GDM1 (cell line): ENCODE measurements around the gene MYOM3.

Experiments
- DNase-seq: peaks from one replicate; lab custom pipeline; 2025; lab: John Stamatoyannopoulos, UW

MYOM3 gene

GRCh38 chr1:24096009-24096738 is 15.8 kb downstream of the MYOM3 start:
- no peak for DNase-seq

DNA sequence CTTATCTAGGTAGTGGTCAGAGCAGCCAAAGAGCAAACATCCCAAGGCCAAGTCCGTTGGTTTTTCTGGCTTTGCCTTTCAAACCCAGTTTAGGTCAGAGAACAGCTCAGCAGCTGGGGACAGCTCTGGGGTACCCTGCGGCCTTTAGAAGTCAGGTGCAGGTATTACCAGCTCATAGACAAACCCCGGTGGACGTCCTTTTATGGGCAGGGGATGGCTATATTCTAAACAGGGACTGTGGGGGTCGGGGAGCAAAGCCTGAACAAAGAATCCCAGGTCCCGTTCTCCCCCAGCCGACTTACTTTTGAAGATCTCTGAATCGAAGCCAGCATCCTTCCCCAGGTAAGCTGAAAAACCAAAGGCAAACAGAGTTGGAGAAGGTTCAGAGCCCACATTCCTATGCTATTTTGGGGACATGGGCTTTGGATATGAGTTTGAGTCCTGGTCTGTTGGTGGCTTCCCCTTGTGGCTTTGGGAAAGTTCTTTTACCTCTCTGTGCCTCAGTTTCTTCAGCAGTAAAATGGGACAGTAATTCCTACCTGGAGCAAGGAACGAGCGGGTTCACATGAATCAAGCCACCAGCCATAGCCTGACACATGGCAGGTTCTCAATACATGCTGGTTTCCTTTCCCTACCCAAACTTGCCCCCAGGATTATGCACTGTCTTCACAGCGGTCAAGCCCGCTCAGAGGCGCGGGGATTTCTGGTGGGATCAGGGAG is 16.6 kb downstream of the MYOM3 start:
- DNase-seq = no peak

DNA sequence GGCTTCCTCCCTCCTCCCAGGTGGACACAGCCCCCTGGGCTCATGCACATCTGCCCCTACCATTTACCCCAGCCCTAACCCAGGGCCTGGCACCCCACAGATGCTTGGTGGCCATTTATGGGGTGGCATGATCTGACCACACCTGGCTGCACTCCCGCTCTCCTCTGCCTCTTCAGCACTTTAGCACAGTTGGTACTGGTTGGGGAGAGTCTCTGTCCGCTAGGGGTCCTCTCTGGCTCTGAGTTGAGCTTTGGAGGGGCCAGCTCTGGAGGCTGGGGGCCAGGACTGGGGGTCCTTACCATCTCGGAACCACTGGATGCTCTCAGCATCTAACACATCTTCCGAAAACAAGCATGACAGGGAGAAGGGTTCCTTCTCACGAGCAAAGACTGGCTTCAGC is 17.4 kb downstream of the MYOM3 start:
- DNase-seq = no peak

GRCh38 chr1:24093732-24094131 is 18.2 kb downstream of the MYOM3 start:
- DNase-seq = no peak

DNA sequence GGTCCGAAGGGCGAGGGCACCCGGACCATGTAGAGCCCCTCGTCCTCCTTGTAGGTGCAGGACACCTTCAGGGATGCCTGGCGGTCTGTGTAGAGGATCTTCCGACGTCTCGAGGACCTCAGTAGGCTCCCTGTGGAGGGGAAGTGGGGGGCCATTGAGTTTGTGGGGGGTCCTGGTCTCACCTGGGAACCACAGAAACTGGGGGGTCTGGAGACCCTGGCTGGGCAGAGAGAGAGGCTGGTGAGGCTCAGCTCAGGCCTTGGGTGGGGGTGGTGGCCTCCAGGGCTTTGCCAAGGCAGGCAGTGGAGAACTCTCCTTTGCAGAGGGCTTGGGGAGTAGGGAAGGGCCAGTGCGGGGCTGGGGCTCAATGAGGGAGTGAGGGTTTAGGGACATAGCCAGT is 19.0 kb downstream of the MYOM3 start:
- no peak for DNase-seq

DNA sequence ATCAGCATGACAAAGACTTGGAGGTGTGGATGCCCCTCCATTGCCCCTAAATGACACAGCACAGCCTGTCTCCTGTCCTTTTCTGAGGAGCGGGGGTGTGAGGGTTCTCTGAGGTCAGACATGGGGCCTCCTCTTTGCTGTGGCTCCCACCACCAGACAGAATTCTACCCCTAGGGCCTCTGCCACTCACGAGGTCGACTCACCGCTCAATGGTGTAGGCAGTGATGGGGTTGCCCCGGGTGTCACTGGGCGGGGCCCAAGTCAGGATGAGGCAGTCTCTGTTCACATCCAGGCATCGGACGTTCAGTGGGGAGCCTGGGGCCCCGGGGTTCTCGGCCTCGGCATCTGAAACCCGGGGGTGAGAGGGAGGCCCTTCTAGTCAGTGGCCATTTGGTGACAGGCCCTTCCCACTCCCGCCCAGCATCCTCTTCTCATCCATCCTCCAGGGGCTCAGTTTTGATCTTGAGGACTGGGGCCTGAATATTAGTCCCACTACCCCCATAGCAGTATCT is 19.9 kb downstream of the MYOM3 start:
- DNase-seq = no peak

GRCh38 chr1:24090736-24091135 is 21.2 kb downstream of the MYOM3 start:
- no peak for DNase-seq

GRCh38 chr1:24089743-24090555 is 22.0 kb downstream of the MYOM3 start:
- no peak for DNase-seq

DNA sequence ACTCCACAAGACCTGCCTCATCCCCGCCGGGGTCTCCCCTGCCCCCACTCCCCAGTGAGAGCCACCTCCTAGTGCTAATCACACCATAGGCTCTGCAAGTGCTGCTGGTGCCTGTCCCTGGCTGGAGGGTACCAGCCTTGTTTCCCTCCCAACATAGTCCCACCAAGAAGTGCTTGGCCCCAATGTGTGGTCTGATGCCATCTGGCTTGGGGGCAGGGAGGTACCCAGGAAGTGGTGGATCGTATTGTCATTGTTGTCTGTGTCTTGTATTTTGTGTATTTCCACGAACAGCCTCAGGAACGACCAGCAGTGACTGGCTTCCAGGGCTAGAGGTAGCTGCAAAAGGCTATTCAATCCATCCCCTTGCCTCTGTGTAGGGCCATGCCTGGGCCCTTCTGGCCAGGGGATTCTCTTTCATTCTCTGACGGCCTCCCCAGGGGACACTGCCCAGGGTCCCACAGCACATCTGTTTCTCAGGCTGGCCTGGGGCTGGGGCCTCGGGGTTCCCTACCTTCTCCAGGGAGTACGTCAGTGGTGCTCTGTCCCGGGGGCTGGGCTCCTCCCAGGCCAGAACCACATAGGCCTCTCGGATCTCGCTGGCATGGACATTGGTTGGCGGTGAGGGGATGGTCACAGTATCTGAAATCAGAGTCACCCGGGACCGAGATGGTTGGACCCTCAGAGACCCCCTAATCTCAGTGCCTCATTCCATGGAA is 22.8 kb downstream of the MYOM3 start:
- DNase-seq = no peak

- no peak for DNase-seq
Observed at GRCh38 chr1:24086466-24086865, 25.5 kb downstream of the MYOM3 start.

DNA sequence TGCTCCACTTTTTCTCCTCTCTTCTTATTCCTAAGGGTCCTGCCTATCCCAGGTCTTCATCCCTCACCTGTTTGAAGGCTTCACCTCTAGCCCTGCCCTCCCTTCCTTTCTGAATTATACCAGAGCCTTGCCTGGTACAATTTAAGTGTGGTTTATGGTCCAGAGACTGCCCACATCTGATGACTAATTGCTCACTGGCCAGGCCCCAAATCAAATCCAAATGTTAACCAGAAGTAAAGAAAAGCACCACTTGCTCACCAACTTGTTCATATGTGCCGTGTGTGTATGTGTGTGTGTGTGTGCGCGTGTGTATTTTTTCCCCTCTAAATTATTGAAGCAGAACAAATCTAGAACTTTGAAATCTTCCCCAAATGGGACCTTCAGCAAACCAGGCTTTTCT is 26.4 kb downstream of the MYOM3 start:
- DNase-seq = no peak

DNA sequence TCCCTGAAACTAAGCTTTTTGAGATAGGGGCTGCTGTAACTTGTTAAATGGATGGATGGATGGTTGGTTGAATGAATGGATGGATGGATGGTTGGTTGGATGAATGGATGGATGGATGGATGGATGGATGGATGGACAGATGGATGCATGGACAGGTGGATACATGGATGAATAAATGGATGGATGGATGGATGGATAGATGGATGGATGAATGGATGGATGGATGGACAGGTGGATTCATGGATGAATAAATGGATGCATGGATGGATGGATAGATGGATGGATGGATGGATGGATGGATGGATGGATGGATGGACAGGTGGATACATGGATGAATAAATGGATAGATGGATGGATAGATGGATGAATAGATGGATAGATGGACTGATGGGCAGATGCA is 26.9 kb downstream of the MYOM3 start:
- DNase-seq = no peak

DNA sequence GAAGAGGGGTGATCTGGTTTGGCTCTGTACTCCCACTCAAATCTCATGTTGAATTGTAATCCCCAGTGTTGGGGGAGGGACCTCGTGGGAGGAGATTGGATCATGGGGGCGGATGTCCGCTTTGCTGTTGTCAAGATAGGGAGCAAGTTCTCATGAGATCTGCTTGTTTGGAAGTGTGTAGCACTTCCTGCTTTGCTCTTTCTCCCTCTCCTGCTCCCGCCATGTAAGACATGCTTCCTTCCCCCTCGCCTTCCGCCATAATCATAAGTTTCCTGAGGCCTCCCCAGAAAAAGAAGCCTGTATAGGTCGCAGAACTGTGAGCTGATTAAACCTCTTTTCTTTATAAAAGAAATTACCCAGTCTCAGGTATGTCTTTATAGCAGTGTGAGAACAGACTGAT is 27.9 kb downstream of the MYOM3 start:
- no peak for DNase-seq

- DNase-seq = no peak
Observed at GRCh38 chr1:24082372-24082771, 29.6 kb downstream of the MYOM3 start.

GRCh38 chr1:24081190-24081589 is 30.7 kb downstream of the MYOM3 start:
- DNase-seq = no peak

DNA sequence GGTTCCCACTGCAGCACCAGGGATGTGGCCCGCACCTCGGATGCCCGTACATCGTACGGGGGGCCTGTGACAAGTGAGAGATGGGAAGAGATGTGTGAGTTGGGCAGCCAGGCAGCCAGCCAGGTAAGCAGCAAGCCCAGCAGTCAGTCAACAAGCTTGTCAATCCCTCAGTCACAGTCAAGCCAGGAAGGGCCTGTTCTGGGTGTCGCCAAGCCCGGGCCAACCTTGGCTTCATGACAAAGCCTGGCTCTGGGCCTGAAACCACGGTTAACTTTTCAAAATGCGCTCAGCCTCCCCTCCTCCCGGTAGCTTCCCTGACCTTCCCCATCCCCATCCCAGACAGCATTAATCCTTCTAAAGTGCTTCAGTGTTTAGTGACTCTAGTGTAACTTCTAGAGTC is 31.8 kb downstream of the MYOM3 start:
- DNase-seq = no peak

- no peak for DNase-seq
Observed at GRCh38 chr1:24077278-24077978, 34.5 kb downstream of the MYOM3 start.

- no peak for DNase-seq
Observed at GRCh38 chr1:24075946-24076345, 36.0 kb downstream of the MYOM3 start.

GRCh38 chr1:24075590-24075854 is 36.4 kb downstream of the MYOM3 start:
- no peak for DNase-seq

GRCh38 chr1:24074817-24075589 is 36.9 kb downstream of the MYOM3 start:
- no peak for DNase-seq

DNA sequence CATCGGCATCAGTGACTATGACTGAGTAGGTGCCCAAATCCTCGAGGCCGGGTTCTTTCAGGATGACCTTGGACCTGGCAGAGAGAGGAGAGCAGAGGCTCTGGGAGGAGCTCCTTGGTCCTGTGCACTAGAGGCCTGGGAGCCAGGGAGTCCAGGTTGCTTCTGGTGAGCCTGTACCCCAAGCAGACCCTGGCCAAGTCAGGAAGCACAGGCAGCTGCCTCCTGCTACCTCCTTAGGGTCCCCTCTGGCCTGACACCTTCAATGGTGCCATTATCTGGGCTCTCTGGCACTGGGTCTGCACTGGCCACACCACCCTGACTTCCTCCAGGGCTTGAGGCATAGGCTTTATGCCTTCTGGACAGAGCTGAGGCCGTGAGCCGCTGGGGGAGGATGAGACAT is 37.7 kb downstream of the MYOM3 start:
- DNase-seq = no peak
